T-helper 9 cell (primary cell): Measurements from ENCODE around the gene ZNF410.
"Not testable (repeated sequence)": the region's sequence is repeated elsewhere in the genome, so short reads cannot be mapped to it uniquely, and the experiment has no call there.

Source experiments
- DNase-seq: peaks from one replicate; pipeline ENCODE4 v3.0.0-alpha.2; 2020

Gene ZNF410

GRCh38 chr14:73887694-73888459 lies 1.2 kb downstream of the ZNF410 start:
- DNase-seq = no peak

DNA sequence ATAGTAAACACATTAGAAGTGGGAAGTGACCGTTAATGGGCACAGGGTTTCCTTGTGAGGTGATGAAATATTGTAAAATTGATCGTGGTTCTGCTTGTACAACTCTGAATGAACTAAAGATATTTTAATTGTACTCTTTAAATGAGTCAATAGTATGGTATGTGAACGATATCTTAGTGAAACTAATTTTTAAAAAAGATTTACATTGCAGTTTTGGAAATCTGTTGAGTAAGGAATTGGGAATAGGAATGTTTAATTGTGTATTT lies 1.7 kb downstream of the ZNF410 start:
- no peak for DNase-seq

DNA sequence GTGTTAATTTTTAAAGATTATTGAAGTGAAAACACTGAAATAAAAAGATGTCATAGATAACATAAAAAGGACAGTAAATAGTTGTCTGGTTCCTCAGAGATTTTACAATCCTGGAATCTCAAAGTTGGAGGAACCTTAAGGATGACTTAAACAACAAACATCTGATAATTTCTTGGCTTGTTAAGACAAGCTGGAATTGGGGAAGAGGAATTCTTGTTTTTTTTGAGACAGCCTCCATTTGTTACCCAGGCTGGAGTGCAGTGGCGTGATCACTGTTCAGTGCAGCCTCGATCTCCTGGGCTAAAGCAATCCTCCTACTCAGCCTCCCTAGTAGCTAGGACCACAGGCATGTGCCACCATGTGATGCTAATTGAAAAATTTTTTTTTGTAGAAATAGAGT lies 2.3 kb downstream of the ZNF410 start:
- DNase-seq = no peak

DNA sequence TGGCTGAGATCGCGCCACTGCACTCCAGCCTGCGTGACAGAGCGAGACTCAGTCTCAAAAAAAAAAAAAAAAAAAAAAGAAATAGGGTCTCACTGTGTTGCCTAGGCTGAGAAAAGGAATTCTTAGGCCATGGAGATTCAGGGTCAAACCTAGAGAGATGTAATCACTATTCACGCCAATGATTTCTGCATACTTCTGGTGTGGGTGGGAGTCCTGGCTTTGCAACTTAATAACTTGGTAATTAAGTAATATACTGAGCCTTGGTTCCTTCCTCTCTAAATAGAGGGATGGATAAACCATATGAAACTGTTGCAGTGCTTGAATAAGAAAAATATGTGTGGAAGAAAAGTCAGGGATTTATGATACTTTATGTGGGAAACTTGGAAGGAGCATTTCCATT lies 2.7 kb downstream of the ZNF410 start:
- DNase-seq = no peak

- not testable (repeated sequence) for DNase-seq
Measured at GRCh38 chr14:73894180-73894687, 7.6 kb downstream of the ZNF410 start.

- DNase-seq = no peak
Measured at GRCh38 chr14:73895939-73896338, 9.3 kb downstream of the ZNF410 start.

- no peak for DNase-seq
Measured at GRCh38 chr14:73896521-73896920, 9.9 kb downstream of the ZNF410 start.

DNA sequence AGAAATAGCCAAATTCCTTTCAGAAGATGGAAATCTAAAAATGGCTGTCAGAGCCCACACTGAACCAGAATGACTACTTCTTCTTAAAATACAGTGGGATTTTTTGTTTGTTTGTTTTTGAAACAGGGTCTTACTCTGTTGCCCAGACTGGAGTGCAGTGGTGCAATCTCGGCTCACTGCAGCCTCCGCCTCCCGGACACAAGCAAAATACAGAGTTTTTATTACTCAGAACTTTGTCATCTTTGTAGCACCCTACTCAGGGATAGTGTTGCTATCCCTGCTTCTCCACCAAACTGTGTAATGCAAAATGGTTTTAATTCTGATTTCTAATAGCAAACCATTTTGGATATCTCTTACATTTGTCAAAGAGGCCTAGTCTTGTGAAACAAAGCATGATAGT lies 16.4 kb downstream of the ZNF410 start:
- no peak for DNase-seq

DNA sequence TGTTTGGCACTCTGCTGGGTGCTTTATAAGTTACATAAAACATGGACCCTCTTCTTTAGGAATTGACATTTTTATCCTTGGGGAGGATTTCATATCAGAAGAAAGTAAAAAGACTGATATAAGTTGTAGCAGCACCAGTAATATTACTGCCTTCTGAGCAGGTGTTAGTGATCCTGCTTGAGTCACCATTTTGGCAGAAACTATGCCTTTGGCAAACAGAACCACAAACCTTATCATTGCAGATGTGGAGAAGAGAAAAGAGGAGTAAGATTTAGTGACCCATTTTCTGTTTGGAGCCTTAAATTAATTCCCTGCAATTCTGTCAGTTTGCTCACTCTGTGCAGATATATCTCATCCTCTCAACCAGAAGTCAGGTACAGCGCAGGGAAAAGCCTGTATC lies 23.0 kb downstream of the ZNF410 start:
- no peak for DNase-seq

DNA sequence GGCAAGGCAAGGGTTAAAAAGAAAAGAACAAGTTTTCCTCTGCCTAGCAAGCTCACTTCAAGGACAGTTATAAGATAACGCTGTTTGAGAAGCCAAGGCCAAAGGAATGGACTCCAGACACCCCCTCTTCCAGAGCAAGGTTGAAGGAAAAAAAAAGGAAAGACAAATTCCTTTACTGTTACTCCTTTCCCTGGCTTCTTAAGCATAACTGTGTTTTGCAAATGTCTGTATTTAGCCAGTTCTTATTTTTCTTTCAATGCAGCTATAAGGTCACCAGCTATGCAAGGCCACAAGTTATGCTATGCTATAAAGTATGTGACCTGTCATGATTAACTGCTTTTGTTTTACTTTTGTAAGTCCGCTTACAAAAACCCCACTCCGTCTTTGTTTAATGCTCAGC lies 26.6 kb downstream of the ZNF410 start:
- DNase-seq = no peak

- no peak for DNase-seq
Measured at GRCh38 chr14:73916324-73916723, 29.7 kb downstream of the ZNF410 start.

DNA sequence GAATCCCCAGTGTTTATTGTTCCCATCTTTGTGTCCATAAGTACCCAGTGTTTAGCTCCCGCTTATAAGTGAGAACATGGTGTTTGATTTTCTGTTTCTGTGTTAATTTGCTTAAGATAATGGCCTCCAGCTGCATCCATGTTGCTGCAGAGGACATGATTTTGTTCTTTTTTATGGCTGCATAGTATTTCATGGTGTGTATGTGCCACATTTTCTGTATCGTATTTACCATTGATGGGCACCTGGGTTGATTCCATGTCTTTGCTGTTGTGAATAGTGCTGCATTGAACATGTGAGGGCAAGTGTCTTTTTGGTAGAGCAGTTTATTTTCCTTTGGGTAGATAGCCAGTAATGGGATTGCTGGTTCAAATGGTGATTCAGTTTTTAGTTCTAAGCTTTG lies 32.8 kb downstream of the ZNF410 start:
- DNase-seq = not testable (repeated sequence)

GRCh38 chr14:73924337-73924736 lies 37.7 kb downstream of the ZNF410 start:
- no peak for DNase-seq

GRCh38 chr14:73935666-73936065 lies 49.0 kb downstream of the ZNF410 start:
- DNase-seq = no peak

GRCh38 chr14:73936548-73936947 lies 49.9 kb downstream of the ZNF410 start:
- DNase-seq = no peak

DNA sequence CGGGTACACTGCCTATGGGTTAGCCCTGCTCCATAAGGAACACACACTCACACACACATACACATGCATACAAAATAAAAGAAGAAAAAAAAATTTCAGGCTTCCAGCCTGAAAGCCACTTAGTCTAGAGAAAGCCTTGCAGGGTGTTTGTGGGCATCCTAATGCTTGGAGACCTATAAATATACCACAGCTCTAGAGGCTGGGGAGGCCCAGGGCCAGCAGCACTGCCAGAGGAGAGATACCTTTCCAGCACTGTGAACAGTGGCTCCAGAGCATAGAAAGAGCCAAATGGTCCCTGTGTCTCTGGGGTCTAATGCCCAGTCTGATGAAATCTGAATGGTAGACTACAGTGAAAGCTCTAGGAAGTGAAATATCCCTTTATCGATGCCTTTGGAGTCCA lies 50.4 kb downstream of the ZNF410 start:
- DNase-seq = no peak

DNA sequence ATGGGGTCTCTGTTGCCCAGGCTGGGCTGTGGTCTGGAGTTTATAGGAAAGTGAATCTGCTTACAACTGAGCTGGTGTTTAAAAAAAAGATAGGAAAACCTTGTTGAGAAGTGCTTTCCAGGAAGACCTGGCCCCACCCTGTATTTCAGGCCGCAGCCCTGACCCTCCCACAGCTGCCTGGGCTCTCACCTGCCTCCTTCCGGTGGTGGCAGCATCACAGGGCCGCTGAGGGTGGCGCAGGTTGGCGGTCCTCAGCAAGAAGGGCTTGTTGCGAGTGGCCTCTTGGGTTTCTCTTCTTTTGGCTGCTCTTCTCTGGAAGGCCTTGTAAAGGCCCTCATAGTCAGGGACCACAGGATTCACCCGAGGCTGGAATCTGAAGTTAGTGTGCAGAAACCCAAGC lies 55.5 kb downstream of the ZNF410 start:
- DNase-seq = no peak

- DNase-seq = no peak
Measured at GRCh38 chr14:73943083-73943482, 56.4 kb downstream of the ZNF410 start.

- no peak for DNase-seq
Measured at GRCh38 chr14:73944432-73945158, 57.9 kb downstream of the ZNF410 start.

GRCh38 chr14:73945159-73945670 lies 58.6 kb downstream of the ZNF410 start:
- DNase-seq = no peak

- DNase-seq = peak; percentile 86
Measured at GRCh38 chr14:73949752-73950734, 63.4 kb downstream of the ZNF410 start, which contains the start of the genes COQ6 and FAM161B. TSS of gene COQ6 (plus strand) at chr14:73950302. CDS start at chr14:73950333, 31 bp downstream. TSS of gene FAM161B (minus strand) at chr14:73950094. CDS start at chr14:73950026, 68 bp downstream.

- no peak for DNase-seq
Measured at GRCh38 chr14:73953731-73954130, 67.1 kb downstream of the ZNF410 start.

- DNase-seq = no peak
Measured at GRCh38 chr14:73955674-73956073, 69.0 kb downstream of the ZNF410 start.
